Measurements from ENCODE around the gene PARD6G.

The PARD6G gene

DNA sequence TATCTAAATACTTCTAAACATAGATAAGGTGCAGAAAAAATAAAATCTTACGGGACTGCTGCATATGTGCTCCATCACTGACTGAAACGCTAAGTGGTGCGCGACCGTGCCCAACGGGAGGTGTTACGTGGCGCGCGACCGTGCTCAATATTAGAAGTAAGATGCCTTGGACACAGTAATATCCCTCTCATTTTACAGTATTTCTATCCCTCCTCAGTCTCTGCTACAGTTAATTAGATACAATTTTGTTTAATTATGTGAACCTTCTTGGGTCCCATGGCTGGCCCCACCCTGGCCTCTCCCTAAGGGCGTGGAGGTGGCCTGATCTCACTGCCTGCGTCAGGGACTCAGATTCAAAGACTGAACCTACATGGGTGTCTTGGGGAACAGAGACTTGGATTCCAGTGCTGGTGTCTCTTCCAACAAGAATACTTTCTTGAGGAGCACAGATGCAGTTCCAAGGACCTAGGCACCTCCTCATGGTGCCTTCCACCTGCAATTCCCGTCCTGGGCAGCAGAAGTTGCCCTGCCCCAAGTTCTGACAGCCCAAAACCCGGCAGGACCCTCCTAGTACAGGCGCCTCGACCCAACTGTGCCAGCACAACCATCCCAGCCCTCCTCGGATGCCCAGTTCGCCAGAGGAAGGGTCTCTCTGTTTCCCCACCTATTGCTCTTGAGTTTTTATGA lies 59.2 kb downstream of the PARD6G start:
- no peak for DNase-seq

DNA sequence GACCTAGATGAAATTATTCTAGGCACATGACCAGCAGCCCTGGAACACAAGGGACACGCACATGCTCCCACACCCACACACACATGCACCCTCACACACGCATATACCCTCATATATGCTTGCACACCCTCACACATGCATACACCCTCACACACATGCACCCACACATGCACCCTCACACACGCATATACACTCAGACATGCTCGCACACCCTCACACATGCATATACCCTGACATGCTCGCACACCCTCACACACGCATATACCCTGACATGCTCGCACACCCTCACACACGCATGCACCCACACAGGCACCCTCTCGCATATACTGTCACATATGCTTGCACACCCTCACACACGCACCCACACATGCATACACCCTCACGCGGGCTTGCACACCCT lies 61.8 kb downstream of the PARD6G start:
- no peak for DNase-seq

DNA sequence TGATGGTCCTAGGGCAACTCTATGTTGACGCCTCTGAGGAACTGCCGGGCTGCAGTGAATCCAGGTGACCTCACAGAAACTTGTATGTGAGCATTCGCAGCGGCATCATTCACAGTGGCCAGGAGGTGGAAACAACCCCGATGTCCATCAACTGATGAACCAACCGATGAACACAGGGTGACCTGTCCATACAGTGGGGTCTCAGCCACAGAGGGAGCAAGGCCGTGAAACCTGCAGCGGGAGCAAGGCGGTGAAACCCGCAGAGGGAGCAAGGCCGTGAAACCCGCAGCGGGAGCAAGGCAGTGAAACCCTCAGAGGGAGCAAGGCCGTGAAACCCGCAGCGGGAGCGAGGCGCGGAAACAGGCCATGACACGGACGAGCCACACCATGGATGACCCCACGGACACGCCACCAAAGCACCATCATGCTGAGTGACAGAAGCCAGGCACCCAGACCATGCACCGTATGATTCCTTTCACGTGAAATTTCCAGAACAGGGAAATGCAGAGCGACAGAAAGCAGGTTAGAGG lies 63.0 kb downstream of the PARD6G start:
- no peak for DNase-seq

- no peak for DNase-seq
These were observed 63.9 kb downstream of the PARD6G start for GRCh38 chr18:80183273-80184050.

- no peak for DNase-seq
These were observed 64.5 kb downstream of the PARD6G start for GRCh38 chr18:80182855-80183254.

DNA sequence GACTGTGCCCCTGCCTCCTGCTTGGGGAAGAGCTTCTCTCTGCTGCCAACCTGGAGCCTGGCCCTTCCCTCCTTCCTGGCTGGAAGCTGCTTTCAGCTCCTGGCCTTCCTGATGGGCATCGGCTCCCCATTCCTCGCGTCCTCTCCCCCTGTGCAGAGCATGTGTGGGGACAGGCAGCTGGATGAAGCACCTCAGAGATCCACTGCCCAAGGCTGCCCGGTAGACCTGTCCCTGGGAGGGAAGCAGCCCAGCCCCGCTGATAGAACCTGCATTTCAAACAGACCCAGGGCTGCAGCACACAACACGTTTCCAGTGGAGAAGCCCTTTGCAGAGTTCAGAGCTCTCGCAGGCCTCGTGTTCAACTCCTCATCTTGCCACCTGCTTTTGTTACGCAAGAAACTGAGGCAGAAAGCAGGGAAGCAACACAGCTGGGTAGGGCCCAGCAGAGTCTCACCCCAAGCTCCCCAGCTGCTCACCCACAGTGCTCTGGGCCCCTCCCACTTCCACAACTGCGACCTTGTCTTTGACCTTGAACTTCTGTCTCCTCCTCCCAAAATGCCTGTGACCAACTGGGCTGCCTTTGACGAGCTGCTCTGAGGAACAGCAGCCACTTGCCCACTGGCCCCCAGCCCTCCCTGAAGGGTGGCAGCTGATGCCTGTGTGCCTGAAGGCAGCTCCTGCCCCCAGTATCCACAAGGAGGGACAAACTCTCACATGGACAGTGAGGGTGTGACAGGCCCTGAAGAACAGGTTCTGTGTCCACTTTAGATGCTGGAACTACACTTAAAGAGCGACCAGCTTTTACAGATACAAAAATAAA lies 65.5 kb downstream of the PARD6G start:
- DNase-seq: no peak

- no peak for DNase-seq
These were observed 66.3 kb downstream of the PARD6G start for GRCh38 chr18:80180778-80181564.

GRCh38 chr18:80179857-80180558 lies 67.3 kb downstream of the PARD6G start:
- DNase-seq: peak; percentile 59

GRCh38 chr18:80178935-80179818 lies 68.1 kb downstream of the PARD6G start:
- no peak for DNase-seq

- no peak for DNase-seq
These were observed 70.2 kb downstream of the PARD6G start for GRCh38 chr18:80177128-80177527.

DNA sequence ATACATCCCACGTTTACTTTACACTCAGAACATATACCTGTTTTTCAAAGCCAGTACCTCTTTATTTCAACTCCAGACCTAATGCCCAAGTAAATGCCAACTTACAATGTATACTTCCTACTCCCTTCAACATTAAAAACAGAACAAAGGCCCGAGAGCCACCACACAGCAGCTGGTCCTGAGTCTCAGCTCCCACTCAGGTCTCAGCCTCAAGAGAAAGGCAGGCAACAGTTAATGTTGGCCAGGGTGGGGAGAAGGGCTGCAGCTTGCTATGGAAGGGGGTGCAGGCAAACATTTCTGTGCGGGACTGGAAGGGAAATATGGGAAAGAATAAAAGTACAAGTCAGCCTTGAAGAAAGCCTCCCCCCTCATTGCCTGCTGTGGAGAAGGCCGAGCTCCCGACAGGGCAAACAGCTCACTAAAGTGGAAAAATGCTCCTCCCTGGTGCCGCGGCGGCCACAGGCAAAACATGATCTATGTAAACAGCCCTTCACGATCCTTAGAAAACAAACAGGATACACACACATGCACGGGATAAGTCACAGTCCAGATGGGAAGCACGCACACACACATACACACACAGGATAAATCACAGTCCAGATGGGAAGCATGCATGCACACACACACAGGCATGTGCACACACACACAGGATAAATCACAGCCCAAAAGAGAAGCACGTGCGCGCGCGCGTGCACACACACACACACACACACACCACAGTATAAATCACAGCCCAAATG lies 70.8 kb downstream of the PARD6G start:
- peak; percentile 47 for DNase-seq

- DNase-seq: no peak
These were observed 71.7 kb downstream of the PARD6G start for GRCh38 chr18:80175451-80176204.

GRCh38 chr18:80173060-80173459 lies 74.3 kb downstream of the PARD6G start:
- DNase-seq: no peak

DNA sequence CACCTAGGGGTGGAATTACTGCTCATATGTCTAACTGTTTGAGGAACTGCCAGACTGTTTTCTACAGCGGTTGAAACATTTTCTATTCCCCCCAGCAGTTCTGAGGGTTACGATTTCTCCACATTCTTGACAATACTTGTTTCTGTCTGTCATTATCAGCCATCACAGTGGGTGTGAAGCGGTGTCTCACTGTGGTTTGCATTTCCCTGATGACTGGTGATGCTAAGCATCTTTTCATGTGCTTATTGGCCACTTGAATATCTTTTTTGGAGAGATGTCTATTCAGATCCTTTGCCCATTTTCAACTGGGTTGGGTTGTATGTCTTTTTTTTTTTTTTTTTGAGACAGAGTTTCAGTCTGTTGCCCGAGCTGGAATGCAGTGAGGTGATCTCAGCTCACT lies 75.3 kb downstream of the PARD6G start:
- DNase-seq: no peak

DNA sequence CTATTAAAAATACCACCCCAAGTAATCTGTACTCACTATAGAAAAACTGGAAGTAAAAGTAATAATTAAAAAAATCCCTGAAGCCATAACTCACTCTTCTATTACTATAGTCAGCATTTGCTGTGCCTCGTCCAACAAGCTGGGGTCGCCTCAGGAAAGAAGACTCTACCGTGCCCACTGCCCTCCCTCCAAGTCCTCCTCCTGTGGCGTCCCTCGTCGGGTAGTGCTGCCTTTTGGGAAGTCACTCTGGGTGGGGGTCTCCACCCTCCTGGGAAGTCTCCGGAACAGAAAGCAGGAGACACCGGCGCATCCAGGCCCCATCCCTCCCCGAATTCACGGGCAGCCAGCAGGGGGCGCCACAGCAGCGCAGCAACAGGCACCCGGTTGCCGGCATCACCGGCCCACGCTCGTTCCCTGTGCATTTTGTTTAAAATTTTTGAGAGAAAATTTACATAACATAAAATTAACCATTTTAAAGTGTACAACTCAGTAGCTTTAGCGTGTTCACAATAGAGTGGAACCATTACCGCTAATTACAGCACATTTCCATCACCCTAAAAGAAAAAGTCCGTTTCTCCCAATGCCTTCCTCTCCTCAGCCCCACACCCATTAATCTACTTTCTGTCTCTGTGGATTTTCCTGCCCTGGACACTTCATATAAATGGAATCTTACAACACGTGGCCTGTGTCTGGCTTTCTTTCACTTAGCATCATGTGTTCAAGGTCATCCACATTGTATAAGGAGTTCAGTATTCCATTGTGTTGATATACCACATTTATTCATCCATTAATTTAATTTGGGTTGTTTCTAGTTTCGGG lies 76.1 kb downstream of the PARD6G start:
- DNase-seq: no peak

DNA sequence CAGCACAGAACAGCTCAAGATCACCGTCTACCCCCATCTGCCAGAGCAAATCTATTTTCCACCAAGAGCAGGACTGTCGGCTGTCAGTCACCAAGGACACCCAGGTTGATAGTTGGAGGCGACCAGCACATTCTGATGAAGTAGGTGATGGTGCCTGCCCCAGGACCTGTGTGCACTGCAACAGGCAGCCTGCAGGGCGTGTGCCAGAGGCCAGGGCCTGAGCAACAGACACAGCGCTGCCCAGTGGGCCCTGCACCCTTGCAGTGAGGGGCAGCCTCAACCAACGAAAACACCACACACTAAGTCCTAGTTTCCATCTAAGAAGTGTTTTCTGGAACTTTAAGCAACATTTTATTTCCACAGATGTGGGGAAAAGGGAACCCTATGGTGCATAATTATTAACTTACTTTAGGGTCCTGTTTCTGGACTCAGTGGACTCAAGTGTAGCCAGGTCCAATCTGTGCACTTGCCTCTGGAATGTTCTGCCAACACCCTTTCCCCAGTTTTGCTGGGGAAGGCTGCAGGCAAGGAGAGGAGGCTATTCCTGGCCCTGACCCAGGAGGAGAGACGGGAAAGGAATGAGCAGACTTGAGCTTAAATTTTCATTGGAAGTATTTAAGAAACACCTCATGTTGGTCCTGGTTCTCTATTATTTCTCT lies 76.8 kb downstream of the PARD6G start:
- DNase-seq: no peak

GRCh38 chr18:80169607-80170006 lies 77.7 kb downstream of the PARD6G start:
- no peak for DNase-seq

DNA sequence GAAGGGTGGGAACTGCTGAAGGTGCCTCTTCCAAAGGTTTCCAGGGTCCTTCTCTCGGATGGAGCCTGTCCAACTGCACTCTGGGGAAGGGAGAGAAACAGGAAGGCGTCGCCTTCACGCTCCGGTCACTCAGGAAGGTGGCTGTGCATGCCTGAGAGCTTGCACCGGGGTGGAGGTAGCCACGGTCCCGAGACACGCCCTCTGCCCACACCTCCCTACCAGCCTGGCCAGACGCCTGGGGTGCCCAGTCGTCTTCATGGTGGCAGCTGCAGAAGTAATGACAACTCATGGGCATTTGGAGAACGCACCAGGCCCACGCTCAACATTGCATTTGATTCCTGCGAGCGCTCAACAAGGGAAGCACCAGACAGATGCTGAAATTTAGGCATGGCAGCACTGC lies 78.3 kb downstream of the PARD6G start:
- DNase-seq: no peak

All from NCI-H2171 treated with DMSO at 0.1 percent for 48 hours (cell line).